NCI-H2196 treated with DMSO at 0.1 percent for 48 hours (cell line): ENCODE data around the gene PRAMEF2.
"Not testable (repeated sequence)": the region's sequence is repeated elsewhere in the genome, so short reads cannot be mapped to it uniquely, and the experiment has no call there.

Experiments used
- DNase-seq: peaks from one replicate; lab custom pipeline; 2025; ENCODE audit not compliant: unreplicated experiment; lab: John Stamatoyannopoulos, UW

Gene PRAMEF2

GRCh38 chr1:12856786-12857185 is at the start of gene PRAMEF2:
Gene PRAMEF2 (plus strand): TSS chr1:12857086. CDS start chr1:12859010, 1,924 bp downstream.
- DNase-seq, result not testable (repeated sequence)

- no peak for DNase-seq
These were observed 47.0 kb upstream of the PRAMEF2 start for GRCh38 chr1:12809933-12810332.

GRCh38 chr1:12810691-12811408 is 46.0 kb upstream of the PRAMEF2 start:
- DNase-seq, result no peak

GRCh38 chr1:12811409-12811784 is 45.5 kb upstream of the PRAMEF2 start:
- DNase-seq, result no peak

- not testable (repeated sequence) for DNase-seq
These were observed 37.8 kb upstream of the PRAMEF2 start for GRCh38 chr1:12819061-12819460.

GRCh38 chr1:12831310-12831709 is 25.6 kb upstream of the PRAMEF2 start, which contains the start of gene PRAMEF11:
Gene PRAMEF11 (minus strand): TSS chr1:12831410. CDS start chr1:12828789, 2,621 bp downstream.
- DNase-seq, result not testable (repeated sequence)

- not testable (repeated sequence) for DNase-seq
These were observed 23.6 kb upstream of the PRAMEF2 start for GRCh38 chr1:12833251-12833650.

GRCh38 chr1:12848620-12849019 is 8.3 kb upstream of the PRAMEF2 start, which contains the start of gene HNRNPCL1:
Gene HNRNPCL1 (minus strand): TSS chr1:12848720. CDS start chr1:12848289, 431 bp downstream.
- not testable (repeated sequence) for DNase-seq

GRCh38 chr1:12851779-12852178 is 5.1 kb upstream of the PRAMEF2 start:
- DNase-seq, result no peak

GRCh38 chr1:12863131-12863880 is 6.4 kb downstream of the PRAMEF2 start:
- not testable (repeated sequence) for DNase-seq

- not testable (repeated sequence) for DNase-seq
These were observed 21.6 kb downstream of the PRAMEF2 start for GRCh38 chr1:12878453-12878852.

- not testable (repeated sequence) for DNase-seq
These were observed 29.2 kb downstream of the PRAMEF2 start, which contains the start of gene PRAMEF4 for GRCh38 chr1:12886101-12886500. Gene PRAMEF4 (minus strand): TSS chr1:12886201. CDS start chr1:12883394, 2,807 bp downstream.

- DNase-seq, result not testable (repeated sequence)
These were observed 41.3 kb downstream of the PRAMEF2 start, which contains the start of gene PRAMEF10 for GRCh38 chr1:12898170-12898569. Gene PRAMEF10 (minus strand): TSS chr1:12898270. CDS start chr1:12895847, 2,423 bp downstream.

- DNase-seq, result not testable (repeated sequence)
These were observed 42.3 kb downstream of the PRAMEF2 start for GRCh38 chr1:12899186-12899585.

- not testable (repeated sequence) for DNase-seq
These were observed 47.1 kb downstream of the PRAMEF2 start for GRCh38 chr1:12903793-12904572.
